GM19035 (cell line): Measurements from ENCODE around the gene SLTM.
"Not testable (repeated sequence)": the region's sequence is repeated elsewhere in the genome, so short reads cannot be mapped to it uniquely, and the experiment has no call there.

Experiments
- ATAC-seq: cut with Tn5 transposase; IDR thresholded peaks from one replicate; pipeline ENCODE4 v1.9.1; 2021; ENCODE audit not compliant: unreplicated experiment

SLTM gene

DNA sequence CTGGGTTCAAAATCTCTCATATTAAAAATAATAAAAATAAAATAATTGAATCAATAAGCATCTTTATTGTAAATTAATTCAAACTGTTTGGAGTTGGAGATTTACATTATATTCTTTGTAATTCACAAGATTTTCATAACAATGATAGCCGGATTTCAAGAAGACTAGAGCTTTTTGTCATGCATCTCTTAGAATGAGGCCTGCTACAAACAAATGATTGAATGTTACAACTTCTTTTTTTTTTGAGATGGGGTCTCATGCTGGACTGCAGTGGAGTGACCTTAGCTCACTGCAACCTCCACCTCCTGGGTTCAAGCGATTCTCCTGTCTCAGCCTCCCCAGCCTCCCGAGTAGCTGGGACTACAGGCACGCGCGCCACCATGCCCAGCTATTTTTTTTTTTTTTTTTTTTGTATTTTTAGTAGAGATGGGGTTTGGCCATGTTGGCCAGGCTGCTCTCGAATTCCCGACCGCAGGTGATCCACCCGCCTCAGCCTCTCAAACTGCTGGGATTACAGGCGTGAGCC, 3.5 kb downstream of the SLTM start:
- no peak for ATAC-seq

DNA sequence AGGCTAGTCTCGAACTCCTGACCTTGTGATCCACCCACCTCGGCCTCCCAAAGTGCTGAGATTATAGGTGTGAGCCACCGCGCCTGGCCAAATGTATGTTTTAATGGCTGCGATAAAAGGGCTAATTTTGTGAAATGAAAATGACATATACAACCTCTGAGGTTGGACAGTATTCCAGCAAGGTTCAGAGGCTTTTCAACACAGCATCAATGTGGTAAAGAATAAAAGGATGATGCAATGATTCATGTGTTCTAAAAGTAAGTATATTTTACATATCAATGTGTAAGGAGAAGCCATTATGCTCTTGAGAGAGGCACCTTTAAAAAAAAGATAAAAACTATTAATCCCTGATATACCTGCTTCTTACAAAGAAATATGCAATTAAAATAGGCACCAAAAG, 6.7 kb downstream of the SLTM start:
- no peak for ATAC-seq

DNA sequence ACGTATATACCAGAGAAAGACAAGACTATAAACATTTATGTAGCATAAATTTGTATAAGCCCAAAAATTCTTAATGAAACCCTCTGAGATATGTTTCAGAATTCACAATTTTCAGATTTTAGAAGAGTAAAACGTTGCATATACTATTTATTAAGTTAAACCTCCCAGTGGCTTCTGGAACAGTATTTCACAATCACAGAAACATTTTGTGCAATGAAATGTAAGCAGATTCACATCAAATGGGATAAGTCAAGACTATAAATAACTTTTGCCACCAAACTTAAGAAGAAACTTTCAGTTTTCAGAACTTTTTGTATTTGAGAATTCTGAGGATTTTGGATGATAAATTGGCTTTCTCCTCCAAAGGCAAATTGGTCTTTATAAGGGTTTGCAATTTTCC, 9.2 kb downstream of the SLTM start:
- ATAC-seq = no peak

- ATAC-seq = no peak
Observed at GRCh38 chr15:58923696-58924300, 9.7 kb downstream of the SLTM start.

GRCh38 chr15:58923284-58923683, 10.2 kb downstream of the SLTM start:
- ATAC-seq = no peak

- no peak for ATAC-seq
Observed at GRCh38 chr15:58921267-58921790, 12.2 kb downstream of the SLTM start.

DNA sequence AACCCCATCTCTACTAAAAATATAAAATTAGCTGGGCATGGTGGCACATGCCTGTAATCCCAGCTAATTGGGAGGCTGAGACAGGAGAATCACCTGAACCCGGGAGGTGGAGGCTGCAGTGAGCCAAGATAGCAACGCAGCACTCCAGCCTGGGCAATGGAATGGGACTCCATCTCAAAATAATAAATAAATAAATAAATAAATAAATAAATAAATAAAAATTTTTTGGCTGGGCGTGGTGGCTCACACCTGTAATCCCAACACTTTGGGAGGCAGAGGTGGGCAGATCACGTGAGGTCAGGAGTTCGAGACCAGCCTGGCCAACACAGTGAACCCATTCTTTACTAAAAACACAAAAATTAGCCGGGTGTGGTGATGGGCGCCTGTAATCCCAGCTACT, 13.0 kb downstream of the SLTM start:
- not testable (repeated sequence) for ATAC-seq

GRCh38 chr15:58919232-58919631, 14.2 kb downstream of the SLTM start:
- no peak for ATAC-seq

DNA sequence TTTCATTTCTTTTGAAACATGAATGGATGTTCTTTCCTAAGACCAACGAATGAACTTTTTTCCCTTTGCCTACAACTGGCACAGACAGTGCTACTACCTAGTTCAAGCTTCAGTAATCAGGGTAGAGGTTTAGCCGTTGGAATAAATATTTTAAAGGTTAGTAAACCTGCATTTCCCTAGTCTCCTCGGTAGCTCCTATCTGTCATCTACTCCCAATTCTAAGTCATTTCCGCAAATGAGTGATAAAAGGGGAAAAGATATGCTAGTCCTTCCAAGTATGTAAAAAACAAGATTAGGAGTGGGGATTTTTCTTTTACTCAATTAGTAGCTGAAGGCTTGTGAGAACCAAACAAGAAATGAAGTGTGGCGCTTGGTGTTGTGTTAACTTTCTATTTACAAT, 15.2 kb downstream of the SLTM start:
- no peak for ATAC-seq

DNA sequence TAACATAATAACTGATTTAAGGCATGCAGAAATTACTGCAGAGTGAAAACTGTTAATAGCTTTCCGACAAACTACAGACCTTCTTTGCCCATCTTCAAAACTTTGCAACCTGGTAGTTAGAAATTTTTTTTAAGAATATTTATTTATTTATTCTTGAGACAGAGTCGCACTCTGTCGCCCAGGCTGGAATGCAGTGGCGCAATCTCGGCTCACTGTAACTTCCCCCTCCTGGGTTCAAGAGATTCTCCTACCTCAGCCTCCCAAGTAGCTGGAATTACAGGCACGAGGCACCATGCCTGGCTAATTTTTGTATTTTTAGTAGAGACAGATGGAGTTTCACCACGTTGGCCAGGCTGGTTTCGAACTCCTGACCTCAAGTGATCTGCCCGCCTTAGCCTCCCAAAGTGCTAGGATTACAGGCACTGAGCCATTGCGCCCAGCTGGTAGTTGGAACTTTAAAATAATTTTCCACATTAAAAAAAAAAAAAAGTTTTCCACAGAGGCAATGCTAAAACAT, 15.8 kb downstream of the SLTM start:
- not testable (repeated sequence) for ATAC-seq

GRCh38 chr15:58916962-58917361, 16.5 kb downstream of the SLTM start:
- no peak for ATAC-seq

DNA sequence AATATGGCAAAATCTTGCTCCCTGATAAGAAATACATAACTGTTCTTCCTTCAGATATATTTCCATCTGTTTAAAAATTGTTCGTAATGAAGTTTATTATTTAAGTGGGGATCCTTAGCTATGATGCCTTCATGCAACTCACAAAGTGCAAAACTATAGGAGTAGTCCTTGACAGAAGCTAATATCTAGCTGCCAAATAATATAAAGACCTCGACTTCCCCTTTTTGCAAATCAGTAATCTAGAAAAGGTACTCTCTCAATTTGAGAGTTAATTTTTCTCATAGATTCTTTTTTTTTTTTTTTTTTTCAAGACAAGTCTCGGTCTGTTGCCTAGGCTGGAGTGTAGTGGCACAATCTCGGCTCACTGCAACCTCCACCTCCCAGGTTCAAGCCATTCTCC, 23.0 kb downstream of the SLTM start:
- ATAC-seq = no peak

- no peak for ATAC-seq
Observed at GRCh38 chr15:58909616-58910015, 23.9 kb downstream of the SLTM start.

DNA sequence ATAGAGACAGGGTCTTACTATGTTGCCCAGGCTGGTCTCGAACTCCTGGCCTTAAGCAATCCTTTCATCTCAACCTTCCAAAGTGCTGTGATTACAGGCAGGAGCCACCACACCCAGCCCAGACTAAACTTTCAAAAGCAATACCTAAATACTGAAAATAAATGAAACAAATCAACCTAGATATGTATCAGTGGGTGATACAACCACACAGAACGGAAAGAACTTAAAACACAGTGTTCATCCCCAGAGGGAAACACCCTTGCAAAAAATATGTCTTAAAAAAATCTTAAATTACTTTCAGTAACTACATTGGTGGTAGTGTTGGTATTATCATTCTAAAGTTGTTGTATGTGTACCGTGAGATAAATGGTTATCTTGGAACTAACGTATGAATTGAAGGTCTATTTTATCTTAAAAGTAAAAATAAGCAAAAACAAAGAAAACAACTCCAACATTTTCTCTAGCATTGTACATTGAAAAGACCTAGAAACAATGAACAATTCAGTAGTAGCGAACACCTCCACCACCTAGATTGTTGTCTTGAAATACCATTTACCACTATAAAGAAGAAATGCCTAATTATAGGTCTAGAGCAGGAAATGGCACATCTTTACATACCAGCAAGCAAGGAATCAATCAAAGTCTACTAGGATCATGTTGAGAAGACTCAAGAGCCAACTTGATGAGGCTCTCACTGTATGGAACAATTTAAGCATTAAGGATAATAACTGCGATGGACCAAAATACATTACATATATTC, 24.7 kb downstream of the SLTM start:
- ATAC-seq = no peak

DNA sequence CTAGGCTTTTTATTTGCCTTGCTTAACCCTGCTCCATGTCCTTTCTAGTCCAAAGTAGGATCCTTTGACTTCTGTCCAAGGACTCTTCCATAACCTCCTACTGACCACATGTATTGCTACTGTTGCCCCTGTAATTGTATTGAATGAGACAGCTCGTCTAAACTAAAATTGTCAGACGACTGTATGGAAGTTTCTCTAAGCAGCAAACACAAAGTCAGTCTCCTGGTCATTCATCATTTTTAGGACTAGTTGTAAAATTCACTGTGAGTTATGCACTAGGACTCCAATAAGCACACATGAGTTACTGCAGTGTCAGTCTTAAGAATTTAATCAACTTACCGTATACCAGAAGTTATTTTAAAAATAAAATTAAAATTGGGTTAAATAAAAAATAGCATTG, 32.8 kb downstream of the SLTM start:
- ATAC-seq = no peak

DNA sequence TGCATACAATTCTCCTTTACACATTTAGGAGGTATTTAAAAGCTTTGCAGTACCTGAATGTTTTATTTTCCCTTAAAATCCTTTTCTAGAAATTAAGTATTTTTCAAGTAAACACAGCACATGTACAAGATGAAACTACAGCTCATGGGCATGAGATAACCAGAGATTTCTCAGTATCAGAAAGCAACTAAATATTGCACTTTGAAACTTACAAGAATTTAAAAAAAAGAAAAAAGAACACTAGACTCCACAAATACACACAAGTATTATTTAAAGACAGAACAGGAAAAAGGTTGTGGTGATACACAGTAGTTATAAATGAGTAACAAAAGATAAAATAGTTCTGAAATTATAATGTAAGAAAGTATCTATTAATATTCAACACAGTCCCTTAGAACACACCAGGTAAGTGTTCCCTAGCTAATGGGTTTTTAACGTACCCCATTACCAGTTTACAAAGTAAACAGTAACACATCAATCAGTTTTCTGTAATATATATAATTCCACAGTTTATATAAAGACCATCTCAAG, 35.3 kb downstream of the SLTM start:
- ATAC-seq = no peak

DNA sequence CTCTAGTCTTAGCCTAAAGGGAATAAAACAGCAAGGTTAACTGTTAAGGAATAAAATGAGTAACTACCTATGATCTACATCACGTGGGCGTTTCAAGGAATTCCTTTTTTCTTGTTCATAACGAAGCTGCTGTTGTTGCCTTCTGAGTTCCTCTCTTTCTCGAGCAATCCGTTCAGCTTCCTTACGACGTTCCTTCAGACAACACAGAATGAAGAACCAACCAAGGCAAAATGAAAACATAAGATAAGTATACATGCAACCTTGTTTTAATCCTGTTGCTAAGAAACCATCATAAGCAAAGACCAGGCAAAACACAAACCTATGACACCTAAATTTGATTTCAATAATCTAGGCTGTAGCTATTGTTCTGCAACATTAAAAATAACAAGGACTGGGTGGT, 44.1 kb downstream of the SLTM start:
- ATAC-seq = no peak

GRCh38 chr15:58886921-58887320, 46.6 kb downstream of the SLTM start:
- no peak for ATAC-seq

DNA sequence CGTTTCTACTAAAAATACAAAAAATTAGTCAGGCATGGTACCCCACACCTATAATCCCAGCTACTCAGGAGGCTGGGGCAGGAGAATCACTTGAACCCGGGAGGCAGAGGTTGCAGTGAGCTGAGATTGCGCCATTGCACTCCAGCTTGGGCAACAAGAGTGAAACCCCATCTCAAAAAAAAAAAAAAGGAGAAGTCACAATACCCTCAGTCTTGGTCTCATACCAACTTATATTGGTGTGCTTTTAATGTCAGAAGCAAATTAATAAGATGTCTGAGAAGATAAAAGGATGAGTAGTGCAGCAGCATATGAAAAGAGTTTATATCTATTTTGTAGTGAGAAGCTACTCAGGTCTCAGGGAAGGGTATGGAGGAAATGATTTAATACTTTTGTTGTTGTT, 49.6 kb downstream of the SLTM start:
- not testable (repeated sequence) for ATAC-seq

- ATAC-seq = no peak
Observed at GRCh38 chr15:58882243-58882642, 51.2 kb downstream of the SLTM start.

DNA sequence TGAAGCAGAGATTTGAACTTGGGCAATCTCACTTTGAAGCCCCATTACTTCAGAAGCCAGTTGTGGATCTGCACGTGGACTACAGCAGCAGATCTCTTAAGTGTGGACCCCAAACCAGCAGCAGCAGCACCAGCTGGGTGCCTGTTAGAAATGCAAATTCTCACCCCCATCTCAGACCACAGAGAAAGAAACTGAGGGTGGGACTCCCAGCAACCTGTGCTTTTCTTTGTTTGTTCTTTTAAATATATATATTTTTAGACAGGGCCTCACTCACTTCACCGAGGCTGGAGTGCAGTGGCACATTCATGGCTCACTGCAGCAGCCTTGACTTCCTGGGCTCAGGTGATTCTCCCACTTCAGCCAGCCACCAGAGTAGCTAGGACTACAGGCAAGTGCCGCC, 53.2 kb downstream of the SLTM start:
- peak; percentile 64 for ATAC-seq
